C4-2B (cell line): Measurements from ENCODE around the gene SH3BP5.
"Not testable (repeated sequence)": the region's sequence is repeated elsewhere in the genome, so short reads cannot be mapped to it uniquely, and the experiment has no call there.

ENCODE experiments used
- CTCF ChIP-seq: fragments of 450-650 bp; conservative IDR thresholded peaks from 2 replicates; pipeline ENCODE4 v1.5.1; 2017; ENCODE audit warnings: mild to moderate bottlenecking
- ZFX ChIP-seq: fragments of 450-650 bp; IDR thresholded peaks from 2 replicates; pipeline ENCODE4 v1.6.1; 2017

DNA sequence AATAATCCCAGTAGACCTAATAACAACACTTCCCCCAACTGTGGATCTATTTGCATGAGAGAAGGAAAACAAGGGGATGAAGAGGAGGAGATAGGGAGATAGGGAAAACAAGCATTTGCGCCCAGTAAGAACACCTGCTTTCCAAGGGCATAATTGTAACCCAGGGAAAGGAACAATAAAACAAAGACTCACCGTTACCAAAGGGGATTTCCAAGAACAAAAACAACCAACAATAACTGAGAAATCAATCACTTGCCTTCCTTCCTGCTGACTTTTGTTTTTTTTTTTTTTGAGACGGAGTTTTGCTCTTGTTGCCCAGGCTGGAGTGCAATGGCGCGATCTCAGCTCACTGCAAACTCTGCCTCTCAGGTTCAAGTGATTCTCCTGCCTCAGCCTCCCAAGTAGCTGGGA is 24.3 kb upstream of the SH3BP5 start:
- not testable (repeated sequence) for TF ChIP-seq CTCF, ZFX
